Panc1 (cell line): ENCODE data around the gene CHCHD6. TPM values are rescaled to one million over a fixed set of nuclear protein-coding genes. Genes with fewer than 3 reads are reported as not detected.

Experiments used
- ATAC-seq: fragments of 200-7000 bp; cut with Tn5 transposase; 2 replicates; pipeline ENCODE4 v1.9.1; 2020; ENCODE audit warnings: mild to moderate bottlenecking, moderate library complexity
- BruUV-seq: library from RNA; stranded (reverse); fragments of 400-500 nt; replicated peaks from 2 replicates; lab custom pipeline; 2021; lab: Mats Ljungman, UMichigan
- CTCF ChIA-PET: fragments of 300-600 bp; sonication (Branson Sonifier 250); formaldehyde crosslinking; loops from one replicate; lab custom pipeline; 2022; ENCODE audit warnings: antibody characterized with exemption; lab: Charles Lee
- POLR2A ChIA-PET: fragments of 300-600 bp; sonication (Branson Sonifier 250); formaldehyde crosslinking; loops from one replicate; lab custom pipeline; 2022; ENCODE audit warnings: antibody characterized with exemption; lab: Charles Lee
- DNase-seq: peaks from one replicate; pipeline ENCODE4 v3.0.0-alpha.2; 2010; ENCODE audit warnings: low read depth, low spot score
- H3K27ac ChIP-seq: 2 replicates; pipeline ENCODE4 v1.5.1; 2011; ENCODE audit warnings: mild to moderate bottlenecking, low read length, inconsistent platforms
- H3K27me3 ChIP-seq: fragments of 200-500 bp; sonication (Bioruptor generic); 2 replicates; pipeline ENCODE4 v1.6.0; 2014; ENCODE audit warnings: low read length, inconsistent platforms; ENCODE audit not compliant: control insufficient read depth, insufficient read depth
- H3K36me3 ChIP-seq: fragments of 200-500 bp; sonication (Bioruptor generic); 2 replicates; pipeline ENCODE4 v1.5.1; 2014; ENCODE audit warnings: inconsistent platforms, mild to moderate bottlenecking, low read length, moderate library complexity; ENCODE audit not compliant: control insufficient read depth, insufficient read depth
- H3K4me1 ChIP-seq: 2 replicates; pipeline ENCODE4 v1.5.1; 2011; ENCODE audit warnings: inconsistent platforms, mild to moderate bottlenecking, low read length, moderate library complexity; ENCODE audit not compliant: control insufficient read depth, insufficient read depth
- H3K4me3 ChIP-seq, 2 experiments: 2 replicates each; pipeline ENCODE4 v1.5.1; 2011 to 2012; ENCODE audit warnings: low read depth in 2 of 2, low read length in 2 of 2, mild to moderate bottlenecking in 2 of 2, inconsistent platforms in 1 of 2, moderate library complexity in 1 of 2
- H3K9me3 ChIP-seq: fragments of 200-500 bp; sonication (Bioruptor generic); 2 replicates; pipeline ENCODE4 v1.5.1; 2014; ENCODE audit warnings: low read depth, mild to moderate bottlenecking, inconsistent platforms, low read length, moderate library complexity; ENCODE audit not compliant: control insufficient read depth, insufficient read depth
- CTCF ChIP-seq: fragments of 450-650 bp; IDR thresholded peaks from 2 replicates; pipeline ENCODE4 v1.5.1; 2017; ENCODE audit warnings: mild to moderate bottlenecking
- POLR2AphosphoS5 ChIP-seq: IDR thresholded peaks from 2 replicates; pipeline ENCODE4 v1.6.1; 2012; ENCODE audit warnings: mild to moderate bottlenecking, low read depth, low read length, moderate library complexity
- REST ChIP-seq, 2 experiments: IDR thresholded peaks; 2 replicates each; pipeline ENCODE4 v1.6.1; 2011 to 2012; ENCODE audit warnings: low read depth in 2 of 2, control low read depth in 1 of 2, low read length in 1 of 2, mild to moderate bottlenecking in 1 of 2, moderate library complexity in 1 of 2; ENCODE audit not compliant: insufficient read depth in 1 of 2
- SIN3A ChIP-seq: IDR thresholded peaks from 2 replicates; pipeline ENCODE4 v1.6.1; 2012; ENCODE audit warnings: low read depth, mild to moderate bottlenecking, low read length, moderate library complexity, borderline replicate concordance; ENCODE audit not compliant: insufficient read depth
- TCF7L2 ChIP-seq: IDR thresholded peaks from 2 replicates; pipeline ENCODE4 v1.6.1; 2011; ENCODE audit warnings: mild to moderate bottlenecking, low read depth, low read length, inconsistent platforms
- in situ Hi-C: cut with HindIII; loops from 2 replicates; pipeline ENCODE4 v1.10.0; 2016; ENCODE audit warnings: low sequenced_read_pairs, low pct_unique_long_range_greater_than_20kb
- intact Hi-C: fragments of 100-400 bp; cut with micrococcal nuclease; formaldehyde crosslinking; loops from one replicate; pipeline ENCODE4 v1.10.0; 2022; ENCODE audit not compliant: unreplicated experiment
- total RNA-seq: library from RNA; stranded (reverse); gene quantifications from one replicate; pipeline ENCODE4 v1.2.1, GENCODE V29; 2021; ENCODE audit not compliant: unreplicated experiment

CHCHD6 gene
- total RNA-seq, 1 experiment from 2014 or later = 31.5 TPM

- no TSS peak for BruUV-seq
- peaks cover 13% of the 10 kb centered on the region; the same call in 1 of the 2 replicates for H3K9me3 ChIP-seq
- TF ChIP-seq CTCF = no peak
- TF ChIP-seq REST (IDR thresholded peaks at IDR 0.05; ENCODE audit: insufficient read depth in 1 of 2, low read depth in 2 of 2, low read length in 1 of 2) = no peak
- no peak for TF ChIP-seq SIN3A
- TF ChIP-seq POLR2AphosphoS5 = no peak
- no peak for TF ChIP-seq TCF7L2
- no peak for ATAC-seq
- in situ Hi-C loops = no loop called here
- no peaks in the 10 kb centered on the region for H3K4me1 ChIP-seq
- DNase-seq = no peak
- intact Hi-C loops = no loop called here
- no peak overlapping the region for H3K27ac ChIP-seq
- POLR2A ChIA-PET = no interaction called here
- no peak overlapping the region for H3K4me3 ChIP-seq
- CTCF ChIA-PET = no interaction called here
- no peaks in the 10 kb centered on the region for H3K27me3 ChIP-seq
- H3K36me3 ChIP-seq = no peaks in the 10 kb centered on the region
Observed at GRCh38 chr3:126797563-126797962, 93.5 kb downstream of the CHCHD6 start.

- no TSS peak for BruUV-seq
- Histone ChIP-seq H3K4me1 (no peaks in the 10 kb centered on the region), H3K4me3 (no peak overlapping the region), H3K9me3 (peaks cover 4% of the 10 kb centered on the region; the same call in 1 of the 2 replicates), H3K27ac (no peak overlapping the region), H3K36me3 (no peaks in the 10 kb centered on the region), H3K27me3 (no peaks in the 10 kb centered on the region)
- TF ChIP-seq POLR2AphosphoS5 (no peak), SIN3A (no peak), CTCF (no peak), REST (IDR thresholded peaks at IDR 0.05; ENCODE audit: insufficient read depth in 1 of 2, low read depth in 2 of 2, low read length in 1 of 2) (no peak), TCF7L2 (no peak)
- DNase-seq (no peak), ATAC-seq (no peak)
- CTCF ChIA-PET = interaction anchor here (0.6 kb wide), 1 partner anchor 588 kb away, joined by 3 read pairs; no protein-coding TSS in a partner anchor
- POLR2A ChIA-PET = no interaction called here
- in situ Hi-C loops = no loop called here
- intact Hi-C loops = no loop called here
Observed at GRCh38 chr3:126798521-126798920, 94.5 kb downstream of the CHCHD6 start.
